ENCODE data around the gene SLC44A1. TPM values are rescaled to one million over a fixed set of nuclear protein-coding genes. Genes with fewer than 3 reads are reported as not detected.

The SLC44A1 gene
- total RNA-seq, 1 donor: 47.8 TPM

- Histone ChIP-seq H3K4me1 (ENCODE audit: insufficient read depth, low read length) (peaks cover 2% of the 10 kb centered on the region), H4K20me1 (ENCODE audit: insufficient read depth, low read length) (no peaks in the 10 kb centered on the region), H3K79me2 (ENCODE audit: insufficient read depth, low read length) (no peaks in the 10 kb centered on the region), H3K4me2 (ENCODE audit: insufficient read depth, low read length) (no peak overlapping the region), H3K36me3 (ENCODE audit: insufficient read depth, low read length) (no peaks in the 10 kb centered on the region), H3K27ac (ENCODE audit: low read depth, low read length) (no peak overlapping the region), H3K9me3 (ENCODE audit: low read depth, low read length) (no peaks in the 10 kb centered on the region), H2AFZ (ENCODE audit: low read length) (no peak overlapping the region), H3K27me3 (ENCODE audit: insufficient read depth, low read length) (no peaks in the 10 kb centered on the region), H3K4me3 (ENCODE audit: insufficient read depth, low read length) (no peak overlapping the region)
- DNase-seq (ENCODE audit: insufficient read length, low spot score, missing footprints): no peak
- TF ChIP-seq, protein P1, sequence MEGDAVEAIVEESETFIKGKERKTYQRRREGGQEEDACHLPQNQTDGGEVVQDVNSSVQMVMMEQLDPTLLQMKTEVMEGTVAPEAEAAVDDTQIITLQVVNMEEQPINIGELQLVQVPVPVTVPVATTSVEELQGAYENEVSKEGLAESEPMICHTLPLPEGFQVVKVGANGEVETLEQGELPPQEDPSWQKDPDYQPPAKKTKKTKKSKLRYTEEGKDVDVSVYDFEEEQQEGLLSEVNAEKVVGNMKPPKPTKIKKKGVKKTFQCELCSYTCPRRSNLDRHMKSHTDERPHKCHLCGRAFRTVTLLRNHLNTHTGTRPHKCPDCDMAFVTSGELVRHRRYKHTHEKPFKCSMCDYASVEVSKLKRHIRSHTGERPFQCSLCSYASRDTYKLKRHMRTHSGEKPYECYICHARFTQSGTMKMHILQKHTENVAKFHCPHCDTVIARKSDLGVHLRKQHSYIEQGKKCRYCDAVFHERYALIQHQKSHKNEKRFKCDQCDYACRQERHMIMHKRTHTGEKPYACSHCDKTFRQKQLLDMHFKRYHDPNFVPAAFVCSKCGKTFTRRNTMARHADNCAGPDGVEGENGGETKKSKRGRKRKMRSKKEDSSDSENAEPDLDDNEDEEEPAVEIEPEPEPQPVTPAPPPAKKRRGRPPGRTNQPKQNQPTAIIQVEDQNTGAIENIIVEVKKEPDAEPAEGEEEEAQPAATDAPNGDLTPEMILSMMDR (IDR thresholded peaks at IDR 0.05; ENCODE audit: extremely low read depth, low read depth, low read length): no peak
Observed at GRCh38 chr9:105390871-105391270, 146.4 kb downstream of the SLC44A1 start.

GRCh38 chr9:105391288-105391687 lies 146.8 kb downstream of the SLC44A1 start:
- Histone ChIP-seq H3K27me3 (ENCODE audit: insufficient read depth, low read length) (no peaks in the 10 kb centered on the region), H3K36me3 (ENCODE audit: insufficient read depth, low read length) (no peaks in the 10 kb centered on the region), H3K9me3 (ENCODE audit: low read depth, low read length) (no peaks in the 10 kb centered on the region), H3K79me2 (ENCODE audit: insufficient read depth, low read length) (no peaks in the 10 kb centered on the region), H3K4me1 (ENCODE audit: insufficient read depth, low read length) (peaks cover 2% of the 10 kb centered on the region), H2AFZ (ENCODE audit: low read length) (no peak overlapping the region), H3K27ac (ENCODE audit: low read depth, low read length) (no peak overlapping the region), H4K20me1 (ENCODE audit: insufficient read depth, low read length) (no peaks in the 10 kb centered on the region), H3K4me2 (ENCODE audit: insufficient read depth, low read length) (no peak overlapping the region), H3K4me3 (ENCODE audit: insufficient read depth, low read length) (no peak overlapping the region)
- TF ChIP-seq, protein P1 (IDR thresholded peaks at IDR 0.05; ENCODE audit: extremely low read depth, low read depth, low read length): no peak
- DNase-seq (ENCODE audit: insufficient read length, low spot score, missing footprints): no peak

- TF ChIP-seq, protein P1 (IDR thresholded peaks at IDR 0.05; ENCODE audit: extremely low read depth, low read depth, low read length): no peak
- H2AFZ ChIP-seq (ENCODE audit: low read length): no peak overlapping the region
- no peaks in the 10 kb centered on the region for H3K79me2 ChIP-seq (ENCODE audit: insufficient read depth, low read length)
- H3K4me2 ChIP-seq (ENCODE audit: insufficient read depth, low read length): no peak overlapping the region
- no peak overlapping the region for H3K4me3 ChIP-seq (ENCODE audit: insufficient read depth, low read length)
- no peaks in the 10 kb centered on the region for H3K9me3 ChIP-seq (ENCODE audit: low read depth, low read length)
- H3K36me3 ChIP-seq (ENCODE audit: insufficient read depth, low read length): no peaks in the 10 kb centered on the region
- H3K27ac ChIP-seq (ENCODE audit: low read depth, low read length): no peak overlapping the region
- H3K4me1 ChIP-seq (ENCODE audit: insufficient read depth, low read length): peaks cover 2% of the 10 kb centered on the region
- DNase-seq (ENCODE audit: insufficient read length, low spot score, missing footprints): peak; percentile 55
- H4K20me1 ChIP-seq (ENCODE audit: insufficient read depth, low read length): no peaks in the 10 kb centered on the region
- H3K27me3 ChIP-seq (ENCODE audit: insufficient read depth, low read length): no peaks in the 10 kb centered on the region
Observed at GRCh38 chr9:105392531-105392930, 148.1 kb downstream of the SLC44A1 start.

- Histone ChIP-seq H3K79me2 (ENCODE audit: insufficient read depth, low read length) (no peaks in the 10 kb centered on the region), H3K4me2 (ENCODE audit: insufficient read depth, low read length) (no peak overlapping the region), H3K36me3 (ENCODE audit: insufficient read depth, low read length) (no peaks in the 10 kb centered on the region), H3K27me3 (ENCODE audit: insufficient read depth, low read length) (no peaks in the 10 kb centered on the region), H3K9me3 (ENCODE audit: low read depth, low read length) (no peaks in the 10 kb centered on the region), H3K27ac (ENCODE audit: low read depth, low read length) (no peak overlapping the region), H3K4me3 (ENCODE audit: insufficient read depth, low read length) (no peak overlapping the region), H3K4me1 (ENCODE audit: insufficient read depth, low read length) (peaks cover 2% of the 10 kb centered on the region), H4K20me1 (ENCODE audit: insufficient read depth, low read length) (no peaks in the 10 kb centered on the region), H2AFZ (ENCODE audit: low read length) (no peak overlapping the region)
- no peak for DNase-seq (ENCODE audit: insufficient read length, low spot score, missing footprints)
- TF ChIP-seq, protein P1 (IDR thresholded peaks at IDR 0.05; ENCODE audit: extremely low read depth, low read depth, low read length): no peak
Observed at GRCh38 chr9:105393576-105394344, 149.3 kb downstream of the SLC44A1 start.
